Activated naive CD4-positive, alpha-beta T cell treated with anti-CD3 and anti-CD28 coated beads, Interleukin-2, amount 10 ng/mL, durations not matched to agents 7 days and 5 days (primary cell): Measurements from ENCODE around the gene RAB28.

Experiments
- CTCF ChIA-PET: fragments of 350-600 bp; sonication (Branson Sonifier 250); formaldehyde crosslinking; loops from one replicate; lab custom pipeline; 2021; ENCODE audit warnings: antibody characterized with exemption; lab: Charles Lee
- DNase-seq: peaks from one replicate; pipeline ENCODE4 v3.0.0-alpha.2; 2020
- H3K27ac Mint-ChIP-seq: one replicate; pipeline ENCODE4 v1.8.0; 2021; ENCODE audit warnings: mild to moderate bottlenecking, moderate library complexity, mixed read lengths
- H3K27me3 Mint-ChIP-seq: one replicate; pipeline ENCODE4 v1.8.0; 2021; ENCODE audit warnings: mild to moderate bottlenecking, mixed read lengths
- H3K36me3 Mint-ChIP-seq: one replicate; pipeline ENCODE4 v1.8.0; 2021; ENCODE audit warnings: mixed read lengths
- H3K4me1 Mint-ChIP-seq: one replicate; pipeline ENCODE4 v1.8.0; 2021; ENCODE audit warnings: mixed read lengths
- H3K4me3 Mint-ChIP-seq: one replicate; pipeline ENCODE4 v1.8.0; 2021; ENCODE audit warnings: mild to moderate bottlenecking, moderate library complexity, mixed read lengths
- H3K9me3 Mint-ChIP-seq: one replicate; pipeline ENCODE4 v1.8.0; 2021; ENCODE audit warnings: mixed read lengths

The RAB28 gene

DNA sequence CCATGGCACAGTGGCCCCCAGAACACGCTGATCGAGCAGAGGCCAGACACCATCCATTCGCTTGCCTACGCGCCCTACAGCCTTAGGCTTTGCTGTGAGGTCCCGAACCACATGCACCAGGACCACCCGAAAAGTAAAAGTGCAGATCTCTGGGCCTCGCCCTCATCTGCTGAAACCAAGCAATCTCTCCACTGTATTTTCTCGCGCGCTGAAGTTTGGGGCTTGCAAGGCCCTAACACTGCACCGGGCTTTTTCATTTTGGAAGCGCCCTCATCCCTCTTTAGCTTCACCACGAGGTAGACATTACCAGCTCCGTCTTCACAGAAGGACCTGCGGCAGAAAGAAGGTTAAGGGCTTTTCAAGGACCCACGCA, 39.0 kb upstream of the RAB28 start:
- DNase-seq, result no peak
- H3K36me3 Mint-ChIP-seq, result peaks cover 11% of the 10 kb centered on the region
- H3K27me3 Mint-ChIP-seq, result peaks cover 71% of the 10 kb centered on the region
- peaks cover 7% of the 10 kb centered on the region for H3K4me1 Mint-ChIP-seq
- CTCF ChIA-PET, result interaction anchor here (1.8 kb wide), 1 partner anchor 19 kb away, joined by 4 read pairs; no protein-coding TSS in a partner anchor
- H3K9me3 Mint-ChIP-seq, result peaks cover 8% of the 10 kb centered on the region
- H3K27ac Mint-ChIP-seq, result no peak overlapping the region
- H3K4me3 Mint-ChIP-seq, result no peak overlapping the region

DNA sequence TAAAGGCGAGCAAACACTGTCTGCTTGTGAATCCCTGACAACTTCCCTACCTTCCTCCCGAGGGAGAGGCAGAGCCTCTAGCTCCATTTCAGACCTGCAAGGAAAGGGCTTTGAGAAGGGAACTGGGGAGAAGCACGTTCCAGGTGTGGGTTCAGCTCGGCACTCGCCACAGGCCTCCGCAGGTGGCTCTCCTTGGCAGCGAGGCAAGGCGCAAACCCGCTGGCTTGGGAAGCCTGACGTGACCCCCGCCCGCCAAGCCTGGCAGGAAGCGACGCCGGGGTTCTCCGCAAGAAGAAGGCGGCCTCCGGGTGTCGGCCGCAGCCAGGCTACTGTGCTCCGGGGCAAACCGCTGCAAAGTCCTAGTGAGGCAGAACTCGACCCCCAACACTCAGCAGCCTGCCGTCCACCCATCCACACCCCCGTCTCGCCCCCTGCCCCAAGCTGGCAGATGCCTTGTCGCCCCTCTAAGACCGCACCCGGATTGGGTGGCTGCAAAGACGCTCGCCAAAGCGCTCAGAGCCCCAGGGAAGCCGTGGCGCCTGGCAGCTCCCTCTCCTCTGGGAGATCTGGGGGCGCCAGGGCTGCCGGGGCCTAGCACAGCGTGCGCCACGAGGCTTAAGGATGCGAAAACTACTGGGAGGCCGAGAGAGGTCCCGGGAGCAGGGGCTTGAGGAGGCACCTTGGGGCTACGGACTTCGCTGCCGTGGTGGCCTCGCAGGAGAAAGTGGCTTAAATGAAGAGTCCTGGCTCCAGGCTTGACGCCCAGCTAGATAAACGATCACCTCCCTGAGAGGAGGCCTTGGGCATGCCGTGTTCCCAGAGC, 38.4 kb upstream of the RAB28 start:
- Mint-ChIP-seq H3K4me3 (no peak overlapping the region), H3K9me3 (peaks cover 8% of the 10 kb centered on the region), H3K27me3 (peaks cover 65% of the 10 kb centered on the region), H3K27ac (no peak overlapping the region), H3K4me1 (peaks cover 5% of the 10 kb centered on the region), H3K36me3 (peaks cover 11% of the 10 kb centered on the region)
- CTCF ChIA-PET, result no interaction called here
- no peak for DNase-seq

DNA sequence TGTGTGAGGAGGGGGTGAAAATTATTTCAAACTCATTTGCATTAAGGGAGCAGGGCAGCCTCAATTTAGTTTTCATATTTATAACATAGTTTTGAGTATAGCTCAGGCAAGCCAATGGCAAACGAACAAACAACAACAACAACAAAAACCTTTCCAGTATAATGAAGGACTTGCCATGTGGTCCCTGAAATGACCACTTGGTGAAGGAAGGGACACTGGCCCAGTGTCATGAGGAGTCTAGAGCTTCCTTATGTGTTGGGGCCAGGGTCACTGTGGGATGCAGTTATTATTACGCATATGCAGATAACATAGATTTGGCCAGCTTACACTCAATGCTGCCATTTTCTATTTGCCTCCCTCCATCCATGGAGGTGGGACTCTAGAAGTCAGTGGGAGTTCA, 36.9 kb upstream of the RAB28 start:
- H3K4me1 Mint-ChIP-seq, result peaks cover 3% of the 10 kb centered on the region
- no peak overlapping the region for H3K27ac Mint-ChIP-seq
- peaks cover 9% of the 10 kb centered on the region for H3K36me3 Mint-ChIP-seq
- peaks cover 51% of the 10 kb centered on the region for H3K27me3 Mint-ChIP-seq
- no peak for DNase-seq
- CTCF ChIA-PET, result interaction anchor here (0.6 kb wide), 1 partner anchor 30 kb away, joined by 3 read pairs; no protein-coding TSS in a partner anchor
- no peak overlapping the region for H3K4me3 Mint-ChIP-seq
- peaks cover 8% of the 10 kb centered on the region for H3K9me3 Mint-ChIP-seq

DNA sequence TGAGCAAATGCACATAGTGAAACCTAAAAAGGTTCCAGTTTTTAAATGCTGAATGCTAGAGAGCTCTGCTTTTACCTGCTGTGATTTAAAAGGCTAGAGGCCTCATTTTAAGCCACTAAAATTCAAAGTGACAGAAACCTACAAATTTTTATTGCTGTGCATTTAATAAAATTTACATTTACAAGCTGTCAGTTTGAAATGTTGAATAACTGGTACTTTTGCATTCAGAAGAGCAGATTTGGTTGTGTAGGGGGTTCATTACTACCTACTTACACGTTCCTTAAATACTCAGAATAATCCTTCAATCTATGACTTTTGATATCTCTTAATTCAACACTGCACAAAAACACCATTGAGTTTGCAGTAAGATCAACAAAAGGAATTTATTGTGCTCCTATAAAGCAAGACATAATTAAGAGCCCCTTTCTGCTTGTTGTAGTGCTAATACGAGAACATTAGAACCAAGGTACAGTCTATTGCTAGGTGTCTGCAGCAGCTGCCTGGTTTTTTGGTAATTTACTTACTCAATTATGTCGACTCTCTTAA, 32.2 kb upstream of the RAB28 start:
- Mint-ChIP-seq H3K4me3 (no peak overlapping the region), H3K9me3 (no peaks in the 10 kb centered on the region), H3K27ac (no peak overlapping the region), H3K4me1 (no peaks in the 10 kb centered on the region), H3K27me3 (peaks cover 25% of the 10 kb centered on the region), H3K36me3 (no peaks in the 10 kb centered on the region)
- no peak for DNase-seq
- CTCF ChIA-PET, result no interaction called here

DNA sequence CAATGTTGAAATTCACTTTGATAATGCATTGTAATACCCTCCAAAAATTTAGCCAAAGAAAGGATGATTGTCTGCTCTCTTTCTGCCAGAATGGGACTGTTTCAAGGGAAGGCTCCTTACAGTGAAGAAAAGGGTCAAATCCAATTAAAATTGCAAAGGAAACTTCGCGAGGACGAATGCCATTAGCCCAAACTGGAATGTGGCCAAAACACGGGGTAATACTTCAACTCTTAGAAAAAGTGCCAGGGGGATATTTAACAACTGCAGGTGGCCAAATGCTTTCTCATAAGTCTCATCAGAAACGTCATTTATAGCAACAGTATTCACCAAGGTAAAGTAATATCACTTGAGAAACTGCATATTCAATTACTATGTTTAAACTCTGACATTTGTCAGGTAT, 31.1 kb upstream of the RAB28 start:
- Mint-ChIP-seq H3K4me3 (no peak overlapping the region), H3K4me1 (no peaks in the 10 kb centered on the region), H3K9me3 (no peaks in the 10 kb centered on the region), H3K27me3 (peaks cover 20% of the 10 kb centered on the region), H3K36me3 (no peaks in the 10 kb centered on the region), H3K27ac (no peak overlapping the region)
- DNase-seq, result no peak
- CTCF ChIA-PET, result no interaction called here

DNA sequence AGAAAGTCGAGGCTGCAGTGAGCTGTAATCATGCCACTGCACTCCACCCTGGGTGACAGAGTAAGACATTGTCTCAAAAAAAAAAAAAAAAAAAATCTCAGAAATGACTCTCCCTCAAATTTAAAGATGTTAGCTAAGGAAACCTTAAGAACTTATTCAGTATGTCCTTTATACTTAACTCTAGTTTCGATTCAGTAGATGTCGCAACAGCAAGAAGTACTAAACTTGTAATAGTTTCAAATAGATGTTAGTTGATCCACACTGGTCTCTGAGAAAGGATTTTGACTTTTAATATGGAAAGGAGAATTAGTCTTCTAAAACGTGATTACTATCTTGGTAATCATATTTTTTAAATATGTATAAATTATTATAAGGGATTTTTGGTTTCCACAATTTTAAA, 30.6 kb upstream of the RAB28 start:
- Mint-ChIP-seq H3K4me1 (no peaks in the 10 kb centered on the region), H3K9me3 (no peaks in the 10 kb centered on the region), H3K36me3 (no peaks in the 10 kb centered on the region), H3K27me3 (peaks cover 20% of the 10 kb centered on the region), H3K4me3 (no peak overlapping the region), H3K27ac (no peak overlapping the region)
- no peak for DNase-seq
- CTCF ChIA-PET, result no interaction called here

DNA sequence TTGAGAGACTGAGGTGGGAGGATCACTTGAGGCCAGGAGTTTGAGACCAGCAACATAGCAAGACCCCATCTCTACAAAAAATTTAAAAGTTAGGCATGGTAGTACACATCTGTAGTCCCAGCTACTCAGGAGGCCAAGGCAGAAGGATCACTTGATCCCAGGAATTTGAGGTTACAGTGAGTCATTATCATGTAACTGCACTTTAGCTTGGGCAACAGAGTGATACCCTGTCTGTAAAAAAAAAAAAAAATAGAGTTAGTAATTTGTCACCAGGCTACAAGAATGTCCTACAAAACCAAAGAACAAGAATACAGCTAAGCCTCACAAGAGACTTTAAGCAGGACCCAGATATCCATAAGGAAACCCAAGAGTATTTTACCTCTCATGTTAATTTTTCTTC, 27.0 kb upstream of the RAB28 start:
- Mint-ChIP-seq H3K4me1 (no peaks in the 10 kb centered on the region), H3K4me3 (no peak overlapping the region), H3K36me3 (no peaks in the 10 kb centered on the region), H3K9me3 (no peaks in the 10 kb centered on the region), H3K27me3 (peaks cover 20% of the 10 kb centered on the region), H3K27ac (no peak overlapping the region)
- no peak for DNase-seq
- CTCF ChIA-PET, result no interaction called here

DNA sequence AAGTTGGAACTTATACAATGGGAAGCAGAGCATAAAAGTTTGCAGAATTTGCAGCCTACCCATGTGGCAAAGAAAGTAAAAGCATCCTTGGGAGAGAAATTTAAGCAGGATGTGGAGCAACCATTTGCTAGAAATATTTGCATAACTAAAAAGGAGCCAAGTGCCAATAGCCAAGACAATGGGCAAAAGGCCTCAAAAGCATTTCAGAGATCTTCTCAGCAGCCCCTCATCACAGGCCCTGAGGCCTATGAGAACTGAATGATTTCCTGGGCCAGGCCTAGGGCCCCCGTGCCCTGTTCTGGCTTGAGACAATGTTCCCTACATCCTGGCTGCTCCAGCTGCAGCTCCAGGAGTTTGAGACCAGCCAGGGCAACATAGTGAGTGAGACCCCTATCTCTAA, 25.3 kb upstream of the RAB28 start:
- DNase-seq, result no peak
- CTCF ChIA-PET, result no interaction called here
- H3K27ac Mint-ChIP-seq, result no peak overlapping the region
- H3K36me3 Mint-ChIP-seq, result no peaks in the 10 kb centered on the region
- no peaks in the 10 kb centered on the region for H3K4me1 Mint-ChIP-seq
- H3K9me3 Mint-ChIP-seq, result no peaks in the 10 kb centered on the region
- peaks cover 20% of the 10 kb centered on the region for H3K27me3 Mint-ChIP-seq
- H3K4me3 Mint-ChIP-seq, result no peak overlapping the region

DNA sequence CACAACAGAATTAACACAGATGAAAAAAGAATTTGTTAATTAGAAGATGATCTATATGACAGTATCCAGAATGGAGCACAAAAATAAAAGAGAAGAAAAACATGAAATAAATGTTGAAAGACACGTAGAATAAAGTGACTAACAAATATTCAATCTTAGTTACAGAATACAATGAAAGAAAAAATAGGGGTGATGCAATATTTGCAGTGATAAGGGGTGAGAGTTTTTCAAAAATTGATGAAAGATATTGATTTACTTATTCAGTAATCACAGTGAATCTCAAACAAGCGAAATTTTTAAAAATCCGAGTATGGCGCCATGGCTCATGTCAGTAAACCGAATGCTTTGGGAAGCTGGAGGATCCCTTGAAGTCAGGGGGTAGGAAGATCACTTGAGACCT, 20.2 kb upstream of the RAB28 start:
- Mint-ChIP-seq H3K36me3 (no peaks in the 10 kb centered on the region), H3K4me1 (no peaks in the 10 kb centered on the region), H3K27ac (no peak overlapping the region), H3K9me3 (no peaks in the 10 kb centered on the region), H3K27me3 (peaks cover 5% of the 10 kb centered on the region), H3K4me3 (no peak overlapping the region)
- no peak for DNase-seq
- CTCF ChIA-PET, result no interaction called here

DNA sequence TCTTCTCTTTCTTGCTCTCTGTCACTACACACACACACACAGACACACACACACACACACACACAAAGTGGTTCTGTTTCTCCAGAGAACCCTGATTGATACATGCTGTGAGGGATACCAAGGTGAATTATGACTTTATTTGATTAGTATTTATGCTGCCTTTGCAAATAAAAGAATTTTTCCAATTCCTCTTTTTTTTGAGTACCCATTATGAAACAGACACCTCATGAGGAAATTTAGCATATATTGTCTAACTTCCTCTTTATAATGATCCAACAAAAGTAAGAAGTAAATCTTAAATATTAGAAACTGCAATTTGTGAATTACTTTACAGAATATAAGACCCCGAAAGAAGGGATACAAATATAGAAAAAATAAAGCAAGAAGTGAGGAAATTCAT, 14.3 kb upstream of the RAB28 start:
- Mint-ChIP-seq H3K9me3 (no peaks in the 10 kb centered on the region), H3K4me3 (no peak overlapping the region), H3K4me1 (no peaks in the 10 kb centered on the region), H3K27me3 (peaks cover 14% of the 10 kb centered on the region), H3K27ac (no peak overlapping the region), H3K36me3 (no peaks in the 10 kb centered on the region)
- DNase-seq, result no peak
- CTCF ChIA-PET, result no interaction called here

DNA sequence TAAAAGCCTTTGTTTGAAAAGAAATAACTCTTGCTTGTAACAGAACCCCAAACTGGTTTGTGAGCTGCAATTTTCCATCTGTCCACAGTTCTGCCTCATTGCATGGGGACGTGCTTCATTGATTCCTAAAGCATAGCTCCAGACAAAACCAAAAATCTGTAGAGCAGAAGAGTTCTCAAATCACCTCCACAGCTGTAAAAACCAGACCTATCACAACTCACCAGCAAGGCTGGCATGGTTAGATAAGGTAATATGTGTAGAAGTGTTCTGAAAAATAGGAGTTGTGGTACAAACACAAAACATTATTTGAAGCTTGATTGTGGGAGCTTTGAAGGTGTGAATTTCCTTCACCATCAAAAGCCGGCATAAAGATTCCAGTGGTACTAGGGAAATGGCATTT, 12.5 kb upstream of the RAB28 start:
- H3K27ac Mint-ChIP-seq, result no peak overlapping the region
- CTCF ChIA-PET, result no interaction called here

DNA sequence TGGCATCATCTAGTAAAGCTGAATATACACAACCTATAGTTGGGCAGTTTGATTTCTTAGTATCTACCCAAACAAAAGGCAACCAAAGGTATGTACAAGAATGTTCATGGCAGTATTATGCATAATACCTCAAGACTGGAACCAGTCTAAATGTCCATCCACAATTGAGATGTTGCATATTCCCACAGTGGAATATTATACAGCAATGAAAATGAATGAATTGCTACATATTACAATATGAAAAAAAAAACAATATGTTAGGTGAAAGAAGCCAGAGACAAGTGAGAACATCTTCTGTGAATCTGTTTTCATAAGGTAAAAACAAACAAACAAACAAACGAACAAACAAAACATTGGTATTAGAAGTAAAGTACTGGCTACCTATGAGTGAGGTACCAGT, 11.6 kb upstream of the RAB28 start:
- DNase-seq, result no peak
- no peaks in the 10 kb centered on the region for H3K9me3 Mint-ChIP-seq
- no peak overlapping the region for H3K4me3 Mint-ChIP-seq
- H3K36me3 Mint-ChIP-seq, result no peaks in the 10 kb centered on the region
- no peak overlapping the region for H3K27ac Mint-ChIP-seq
- H3K27me3 Mint-ChIP-seq, result peaks cover 27% of the 10 kb centered on the region
- no peaks in the 10 kb centered on the region for H3K4me1 Mint-ChIP-seq
- CTCF ChIA-PET, result no interaction called here

More for the DNA sequence above, 12.5 kb upstream of the RAB28 start:
- H3K9me3 Mint-ChIP-seq, result no peaks in the 10 kb centered on the region
- H3K36me3 Mint-ChIP-seq, result no peaks in the 10 kb centered on the region
- no peaks in the 10 kb centered on the region for H3K4me1 Mint-ChIP-seq
- H3K4me3 Mint-ChIP-seq, result no peak overlapping the region
- peaks cover 19% of the 10 kb centered on the region for H3K27me3 Mint-ChIP-seq
- no peak for DNase-seq

DNA sequence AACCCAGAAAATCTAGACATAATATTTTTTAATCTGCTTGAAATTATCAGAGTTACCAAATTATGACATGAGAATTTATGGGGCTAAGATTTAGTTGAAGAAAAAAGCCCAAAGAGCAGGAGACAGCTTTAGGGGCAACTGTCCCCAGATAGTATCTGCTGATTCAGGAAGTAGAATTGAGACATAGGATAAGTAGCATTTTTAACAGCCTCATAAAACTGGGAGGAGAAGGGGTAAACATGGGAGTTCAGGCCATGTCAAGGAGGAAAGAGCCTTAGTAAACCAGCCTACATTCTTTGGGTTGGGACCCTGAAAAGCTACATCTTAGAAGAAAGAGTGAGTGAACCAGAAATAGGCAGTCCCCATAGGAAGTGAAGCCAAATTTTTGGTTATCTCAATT, 9.7 kb upstream of the RAB28 start:
- H3K27ac Mint-ChIP-seq, result no peak overlapping the region
- H3K9me3 Mint-ChIP-seq, result no peaks in the 10 kb centered on the region
- no peaks in the 10 kb centered on the region for H3K36me3 Mint-ChIP-seq
- no peak overlapping the region for H3K4me3 Mint-ChIP-seq
- H3K4me1 Mint-ChIP-seq, result no peaks in the 10 kb centered on the region
- CTCF ChIA-PET, result interaction anchor here (0.6 kb wide), 1 partner anchor 399 kb away, joined by 3 read pairs; no protein-coding TSS in a partner anchor
- H3K27me3 Mint-ChIP-seq, result peaks cover 31% of the 10 kb centered on the region
- no peak for DNase-seq

DNA sequence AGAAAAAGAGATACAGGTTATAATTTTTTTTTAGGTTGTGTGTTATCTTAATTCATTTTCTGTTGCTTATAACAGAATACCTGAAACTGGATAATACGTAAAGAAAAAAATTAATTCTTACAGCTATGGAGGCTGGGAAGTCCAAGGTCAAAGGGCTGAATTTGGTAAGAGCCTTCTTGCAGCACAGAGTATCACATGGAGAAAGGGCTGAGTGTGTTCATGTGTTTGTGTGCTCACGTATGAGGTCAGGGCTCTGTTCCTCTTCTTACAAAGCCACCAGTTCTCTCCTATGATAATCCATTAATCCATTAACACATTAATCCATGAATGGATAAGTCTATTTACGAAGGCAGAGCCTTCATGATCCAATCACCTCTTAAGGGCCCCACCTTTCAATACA, 8.6 kb upstream of the RAB28 start:
- DNase-seq, result no peak
- H3K27me3 Mint-ChIP-seq, result peaks cover 32% of the 10 kb centered on the region

DNA sequence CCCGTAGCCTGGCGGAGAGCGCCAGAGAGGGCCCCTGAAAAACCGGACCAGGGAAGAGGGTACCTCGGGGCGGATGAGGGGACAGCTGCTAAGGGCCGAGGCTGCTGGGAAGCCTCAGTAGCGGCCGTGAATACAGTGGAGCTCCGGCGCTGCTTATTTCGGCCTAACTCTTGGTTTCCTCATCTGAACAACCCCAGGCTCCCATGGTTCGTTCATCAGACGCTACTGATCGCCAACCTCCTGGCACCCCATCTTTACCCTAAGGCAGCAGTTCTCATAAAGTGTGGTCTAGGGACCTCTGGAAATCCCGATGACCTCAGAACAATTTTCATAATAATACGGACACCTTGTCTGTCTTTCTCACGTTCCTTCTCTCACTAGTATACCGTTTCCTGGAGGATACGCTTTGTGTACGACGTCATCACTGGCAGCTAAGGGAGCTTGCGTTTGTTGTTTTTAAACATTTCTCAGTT, 645 bp upstream of the RAB28 start:
- Mint-ChIP-seq H3K27ac (peak overlapping the region; percentile 96), H3K36me3 (no peaks in the 10 kb centered on the region), H3K4me3 (peak overlapping the region; percentile 82), H3K4me1 (peaks cover 31% of the 10 kb centered on the region), H3K27me3 (peaks cover 9% of the 10 kb centered on the region), H3K9me3 (no peaks in the 10 kb centered on the region)
- CTCF ChIA-PET, result no interaction called here
- DNase-seq, result no peak

More for the DNA sequence above, 8.6 kb upstream of the RAB28 start:
- no peaks in the 10 kb centered on the region for H3K36me3 Mint-ChIP-seq
- CTCF ChIA-PET, result no interaction called here
- no peaks in the 10 kb centered on the region for H3K9me3 Mint-ChIP-seq
- no peak overlapping the region for H3K4me3 Mint-ChIP-seq
- no peak overlapping the region for H3K27ac Mint-ChIP-seq
- H3K4me1 Mint-ChIP-seq, result no peaks in the 10 kb centered on the region
